Activated CD8-positive, alpha-beta memory T cell treated with anti-CD3 and anti-CD28 coated beads, Interleukin-2, amount 50 U/mL, for 1 hour (primary cell): ENCODE measurements around the gene IL21.

ENCODE experiments used
- DNase-seq: peaks from one replicate; pipeline ENCODE4 v3.0.0-alpha.2; 2020; ENCODE audit errors: extremely low read depth

IL21 gene

GRCh38 chr4:122633211-122633610, 12.3 kb upstream of the IL21 start:
- DNase-seq = no peak

GRCh38 chr4:122632396-122633143, 11.7 kb upstream of the IL21 start:
- no peak for DNase-seq

- no peak for DNase-seq
Measured at GRCh38 chr4:122625156-122625555, 4.3 kb upstream of the IL21 start.

- no peak for DNase-seq
Measured at GRCh38 chr4:122624205-122624604, 3.3 kb upstream of the IL21 start.

GRCh38 chr4:122623637-122624166, 2.8 kb upstream of the IL21 start:
- no peak for DNase-seq

GRCh38 chr4:122622400-122622799, 1.5 kb upstream of the IL21 start:
- DNase-seq = no peak

- DNase-seq = no peak
Measured at GRCh38 chr4:122619611-122620010, 1.3 kb downstream of the IL21 start.

GRCh38 chr4:122617597-122618593, 3.0 kb downstream of the IL21 start:
- no peak for DNase-seq

- DNase-seq = no peak
Measured at GRCh38 chr4:122616915-122617596, 3.8 kb downstream of the IL21 start.

GRCh38 chr4:122614621-122615020, 6.2 kb downstream of the IL21 start:
- no peak for DNase-seq

GRCh38 chr4:122612540-122612939, 8.3 kb downstream of the IL21 start:
- DNase-seq = no peak

- no peak for DNase-seq
Measured at GRCh38 chr4:122606364-122607043, 14.4 kb downstream of the IL21 start.

- no peak for DNase-seq
Measured at GRCh38 chr4:122604146-122604545, 16.7 kb downstream of the IL21 start.

GRCh38 chr4:122603156-122603574, 17.7 kb downstream of the IL21 start:
- no peak for DNase-seq

GRCh38 chr4:122602277-122603142, 18.4 kb downstream of the IL21 start:
- no peak for DNase-seq

- DNase-seq = no peak
Measured at GRCh38 chr4:122591196-122591595, 29.7 kb downstream of the IL21 start.

GRCh38 chr4:122588453-122589238, 32.2 kb downstream of the IL21 start:
- DNase-seq = no peak

- DNase-seq = no peak
Measured at GRCh38 chr4:122584519-122584918, 36.3 kb downstream of the IL21 start.

- DNase-seq = no peak
Measured at GRCh38 chr4:122583906-122584305, 37.0 kb downstream of the IL21 start.
